ENCODE measurements around the gene TLR7.
A peak's percentile ranks its signal among the peaks of the same experiment; 100 is the strongest.

TLR7 gene

GRCh38 chrX:12865359-12865758, 1.5 kb upstream of the TLR7 start:
- TF ChIP-seq, protein P1, sequence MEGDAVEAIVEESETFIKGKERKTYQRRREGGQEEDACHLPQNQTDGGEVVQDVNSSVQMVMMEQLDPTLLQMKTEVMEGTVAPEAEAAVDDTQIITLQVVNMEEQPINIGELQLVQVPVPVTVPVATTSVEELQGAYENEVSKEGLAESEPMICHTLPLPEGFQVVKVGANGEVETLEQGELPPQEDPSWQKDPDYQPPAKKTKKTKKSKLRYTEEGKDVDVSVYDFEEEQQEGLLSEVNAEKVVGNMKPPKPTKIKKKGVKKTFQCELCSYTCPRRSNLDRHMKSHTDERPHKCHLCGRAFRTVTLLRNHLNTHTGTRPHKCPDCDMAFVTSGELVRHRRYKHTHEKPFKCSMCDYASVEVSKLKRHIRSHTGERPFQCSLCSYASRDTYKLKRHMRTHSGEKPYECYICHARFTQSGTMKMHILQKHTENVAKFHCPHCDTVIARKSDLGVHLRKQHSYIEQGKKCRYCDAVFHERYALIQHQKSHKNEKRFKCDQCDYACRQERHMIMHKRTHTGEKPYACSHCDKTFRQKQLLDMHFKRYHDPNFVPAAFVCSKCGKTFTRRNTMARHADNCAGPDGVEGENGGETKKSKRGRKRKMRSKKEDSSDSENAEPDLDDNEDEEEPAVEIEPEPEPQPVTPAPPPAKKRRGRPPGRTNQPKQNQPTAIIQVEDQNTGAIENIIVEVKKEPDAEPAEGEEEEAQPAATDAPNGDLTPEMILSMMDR (IDR thresholded peaks at IDR 0.05; ENCODE audit: low read length): no peak
- TF ChIP-seq EZH2 (IDR thresholded peaks at IDR 0.05; ENCODE audit: borderline replicate concordance, low read length): no peak
- H3K4me1 ChIP-seq (ENCODE audit: insufficient read depth, low read length, severe bottlenecking): peaks cover 30% of the 10 kb centered on the region
- no peaks in the 10 kb centered on the region for H3K36me3 ChIP-seq (ENCODE audit: insufficient read depth, low read length)
- H3K27me3 ChIP-seq (ENCODE audit: insufficient read depth, low read length): no peaks in the 10 kb centered on the region
- no peak overlapping the region for H3K27ac ChIP-seq (ENCODE audit: low read depth, low read length, poor library complexity, severe bottlenecking)
- no peaks in the 10 kb centered on the region for H3K79me2 ChIP-seq (ENCODE audit: insufficient read depth, low read length)
- no peaks in the 10 kb centered on the region for H4K20me1 ChIP-seq (ENCODE audit: insufficient read depth, low read length)
- no peaks in the 10 kb centered on the region for H3K9me2 ChIP-seq (ENCODE audit: low read depth, low read length)
- H3K9ac ChIP-seq (ENCODE audit: low read length): no peak overlapping the region
- no peak overlapping the region for H3K4me2 ChIP-seq (ENCODE audit: low read length)
- H3F3A ChIP-seq (ENCODE audit: insufficient read depth, low read length): no peaks in the 10 kb centered on the region
- no peak overlapping the region for H2AFZ ChIP-seq (ENCODE audit: low read length)
- no peak overlapping the region for H3K4me3 ChIP-seq (ENCODE audit: low read depth, low read length, poor library complexity, severe bottlenecking)
- H3K9me3 ChIP-seq (ENCODE audit: low read length): no peaks in the 10 kb centered on the region

- no peak overlapping the region for H2AFZ ChIP-seq (ENCODE audit: low read length)
- peak overlapping the region; percentile 67 for H3K4me2 ChIP-seq (ENCODE audit: low read length)
- no peaks in the 10 kb centered on the region for H3F3A ChIP-seq (ENCODE audit: insufficient read depth, low read length)
- no peaks in the 10 kb centered on the region for H3K9me2 ChIP-seq (ENCODE audit: low read depth, low read length)
- H3K9ac ChIP-seq (ENCODE audit: low read length): peak overlapping the region; percentile 49; the same call in 1 of the 2 replicates
- peak overlapping the region; percentile 59 for H3K27ac ChIP-seq (ENCODE audit: low read depth, low read length, poor library complexity, severe bottlenecking)
- H3K4me1 ChIP-seq (ENCODE audit: insufficient read depth, low read length, severe bottlenecking): peaks cover 42% of the 10 kb centered on the region
- peak overlapping the region; percentile 42 for H3K4me3 ChIP-seq (ENCODE audit: low read depth, low read length, poor library complexity, severe bottlenecking)
- TF ChIP-seq, protein P1 (IDR thresholded peaks at IDR 0.05; ENCODE audit: low read length): no peak
- TF ChIP-seq EZH2 (IDR thresholded peaks at IDR 0.05; ENCODE audit: borderline replicate concordance, low read length): no peak
- no peaks in the 10 kb centered on the region for H3K9me3 ChIP-seq (ENCODE audit: low read length)
- no peaks in the 10 kb centered on the region for H3K36me3 ChIP-seq (ENCODE audit: insufficient read depth, low read length)
- no peaks in the 10 kb centered on the region for H3K27me3 ChIP-seq (ENCODE audit: insufficient read depth, low read length)
- no peaks in the 10 kb centered on the region for H4K20me1 ChIP-seq (ENCODE audit: insufficient read depth, low read length)
- no peaks in the 10 kb centered on the region for H3K79me2 ChIP-seq (ENCODE audit: insufficient read depth, low read length)
Observed at GRCh38 chrX:12867685-12868084, 813 bp downstream of the TLR7 start.

GRCh38 chrX:12868747-12869146, 1.9 kb downstream of the TLR7 start:
- Histone ChIP-seq H4K20me1 (ENCODE audit: insufficient read depth, low read length) (no peaks in the 10 kb centered on the region), H3K27ac (ENCODE audit: low read depth, low read length, poor library complexity, severe bottlenecking) (peak overlapping the region; percentile 59), H3F3A (ENCODE audit: insufficient read depth, low read length) (no peaks in the 10 kb centered on the region), H3K4me2 (ENCODE audit: low read length) (peak overlapping the region; percentile 67), H3K4me1 (ENCODE audit: insufficient read depth, low read length, severe bottlenecking) (peaks cover 42% of the 10 kb centered on the region), H3K36me3 (ENCODE audit: insufficient read depth, low read length) (no peaks in the 10 kb centered on the region), H3K9me3 (ENCODE audit: low read length) (no peaks in the 10 kb centered on the region), H3K4me3 (ENCODE audit: low read depth, low read length, poor library complexity, severe bottlenecking) (peak overlapping the region; percentile 42), H3K79me2 (ENCODE audit: insufficient read depth, low read length) (no peaks in the 10 kb centered on the region), H3K27me3 (ENCODE audit: insufficient read depth, low read length) (no peaks in the 10 kb centered on the region), H3K9me2 (ENCODE audit: low read depth, low read length) (no peaks in the 10 kb centered on the region), H3K9ac (ENCODE audit: low read length) (no peak overlapping the region), H2AFZ (ENCODE audit: low read length) (no peak overlapping the region)
- no peak for TF ChIP-seq EZH2 (IDR thresholded peaks at IDR 0.05; ENCODE audit: borderline replicate concordance, low read length)
- TF ChIP-seq, protein P1 (IDR thresholded peaks at IDR 0.05; ENCODE audit: low read length): no peak

Data from OCI-LY1 (cell line).